GM18867 (cell line): ENCODE measurements around the gene TBX4.

Experiments used
- ATAC-seq: cut with Tn5 transposase; IDR thresholded peaks from one replicate; pipeline ENCODE4 v1.9.1; 2021; ENCODE audit warnings: mild to moderate bottlenecking, moderate library complexity; ENCODE audit not compliant: unreplicated experiment

The TBX4 gene

GRCh38 chr17:61453566-61454380, 1.6 kb downstream of the TBX4 start:
- no peak for ATAC-seq

DNA sequence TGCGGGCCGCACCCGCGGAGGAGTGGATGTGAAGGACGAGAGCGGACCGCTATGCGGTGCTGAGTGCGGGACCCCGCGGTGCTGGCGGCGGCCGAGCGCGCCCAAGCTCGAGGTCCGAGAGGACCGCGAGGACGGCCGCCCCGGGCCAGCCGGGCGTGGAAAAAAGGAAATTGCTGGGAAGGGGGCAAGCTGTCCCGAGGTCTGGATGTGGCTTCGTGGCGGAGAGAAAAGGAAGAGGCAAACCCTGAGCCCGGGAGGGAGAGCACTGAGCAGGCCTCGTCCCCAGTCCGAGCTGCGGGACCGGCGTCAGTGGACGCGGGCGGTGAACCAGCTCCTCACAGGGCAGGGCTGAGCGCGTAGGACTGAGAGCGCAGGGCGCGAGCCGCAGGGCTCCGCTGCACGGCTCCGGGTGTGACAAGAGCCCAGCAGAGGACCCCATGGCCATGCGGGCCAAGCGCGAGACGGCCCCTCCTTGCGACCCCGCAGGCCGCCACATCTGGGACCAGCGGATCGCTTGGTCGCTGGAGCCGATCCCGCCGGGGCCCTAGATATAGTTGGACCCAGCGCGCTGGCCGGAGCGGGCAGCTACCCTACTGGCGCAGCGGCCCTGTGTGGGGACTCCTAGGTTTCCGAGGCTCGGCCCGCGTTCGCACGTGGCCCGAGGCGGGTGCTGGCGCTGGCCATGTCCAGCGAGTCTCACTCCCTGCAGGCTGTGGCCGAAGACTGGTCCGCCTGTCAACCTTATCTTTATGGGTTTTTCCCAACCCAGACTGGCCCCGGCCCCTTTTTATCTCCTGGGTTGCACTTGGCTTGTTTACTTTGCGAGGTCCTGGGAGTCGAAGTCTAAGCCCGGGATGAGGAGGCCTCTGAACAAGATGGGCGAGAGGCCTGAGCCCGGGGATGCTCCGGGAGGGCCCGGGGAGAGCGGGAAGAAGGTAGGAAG, 2.4 kb downstream of the TBX4 start:
- no peak for ATAC-seq

- ATAC-seq: no peak
Observed at GRCh38 chr17:61455324-61456060, 3.3 kb downstream of the TBX4 start.

- ATAC-seq: no peak
Observed at GRCh38 chr17:61456061-61456681, 3.9 kb downstream of the TBX4 start.

DNA sequence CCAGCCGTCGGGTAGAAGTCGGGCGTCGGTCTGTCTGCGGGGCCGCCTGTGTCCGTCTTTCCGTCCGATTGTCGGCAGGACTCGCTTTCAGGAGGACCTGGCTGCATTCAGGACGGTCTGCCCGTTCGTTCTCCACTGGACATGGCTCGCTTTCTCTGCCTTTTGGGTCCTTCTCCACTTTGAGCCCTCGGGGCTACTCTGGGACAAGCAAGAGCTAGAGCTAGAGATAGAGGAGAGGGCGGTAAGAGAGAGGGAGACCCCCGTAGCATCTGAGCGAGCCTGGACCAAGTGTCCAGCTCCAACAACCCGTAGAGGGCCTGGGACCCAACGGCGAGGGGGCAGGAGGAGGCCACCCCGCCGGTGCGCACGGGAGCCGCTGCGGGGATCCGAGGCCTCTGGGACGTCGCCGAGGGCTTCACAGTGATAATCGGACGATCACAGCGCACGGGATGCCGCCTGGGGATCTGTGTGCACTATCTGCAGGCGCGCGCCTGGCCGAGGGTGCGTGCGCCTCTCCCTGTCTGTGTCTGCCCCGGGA, 4.5 kb downstream of the TBX4 start:
- no peak for ATAC-seq

DNA sequence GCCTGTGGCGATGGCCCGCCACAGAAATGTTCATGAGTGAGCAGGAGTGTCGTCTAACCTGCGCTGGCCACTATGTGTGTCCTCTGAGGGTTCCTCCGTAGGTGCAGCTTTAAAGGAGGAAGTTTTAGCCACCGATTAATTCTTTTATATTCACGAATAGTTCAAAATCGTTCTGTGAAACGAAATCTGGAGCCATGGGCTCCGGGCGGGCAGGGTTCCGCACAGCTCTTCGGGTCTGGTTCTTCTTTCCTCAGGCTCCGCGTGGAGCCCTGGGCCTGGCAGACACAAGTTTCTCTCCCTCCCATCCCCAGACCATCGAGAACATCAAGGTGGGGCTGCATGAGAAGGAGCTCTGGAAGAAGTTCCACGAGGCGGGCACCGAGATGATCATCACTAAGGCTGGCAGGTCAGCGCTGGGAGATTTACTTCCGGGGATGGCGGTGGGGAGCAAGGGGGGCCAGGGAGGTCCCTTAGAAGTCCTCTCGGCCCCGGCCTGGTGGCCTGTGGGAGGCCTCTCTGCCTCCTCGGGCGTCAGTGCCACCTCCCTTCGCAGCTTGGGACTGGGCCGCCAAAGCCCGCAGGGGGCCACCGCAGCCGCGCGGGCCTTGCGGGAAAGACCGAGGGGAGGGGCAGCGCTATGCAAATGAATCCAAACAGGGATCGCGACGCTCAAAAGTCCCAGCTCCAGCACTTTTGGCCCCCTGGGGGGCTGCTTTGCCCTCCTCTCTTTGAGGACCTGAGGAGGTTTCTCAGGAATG, 5.2 kb downstream of the TBX4 start:
- ATAC-seq: no peak

DNA sequence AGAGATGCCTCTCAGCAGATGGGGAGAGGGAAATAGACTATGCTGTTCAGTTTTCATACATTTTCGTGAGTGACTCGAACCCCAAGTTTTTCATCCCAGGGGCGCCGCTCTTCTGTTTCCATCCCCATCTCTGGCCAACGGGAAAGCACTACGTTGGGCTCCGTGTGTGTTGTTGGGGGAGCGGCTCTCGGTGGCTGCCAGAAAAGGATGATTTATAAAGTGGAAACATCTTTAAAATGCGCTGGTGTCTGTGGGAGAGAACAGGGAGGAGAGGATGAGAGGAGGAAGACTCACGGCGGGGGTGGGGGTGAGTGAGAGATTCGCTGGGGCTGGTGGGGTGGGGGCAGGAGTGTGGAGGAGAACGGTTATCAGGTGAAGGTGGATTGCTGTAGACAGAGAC, 5.8 kb downstream of the TBX4 start:
- no peak for ATAC-seq

DNA sequence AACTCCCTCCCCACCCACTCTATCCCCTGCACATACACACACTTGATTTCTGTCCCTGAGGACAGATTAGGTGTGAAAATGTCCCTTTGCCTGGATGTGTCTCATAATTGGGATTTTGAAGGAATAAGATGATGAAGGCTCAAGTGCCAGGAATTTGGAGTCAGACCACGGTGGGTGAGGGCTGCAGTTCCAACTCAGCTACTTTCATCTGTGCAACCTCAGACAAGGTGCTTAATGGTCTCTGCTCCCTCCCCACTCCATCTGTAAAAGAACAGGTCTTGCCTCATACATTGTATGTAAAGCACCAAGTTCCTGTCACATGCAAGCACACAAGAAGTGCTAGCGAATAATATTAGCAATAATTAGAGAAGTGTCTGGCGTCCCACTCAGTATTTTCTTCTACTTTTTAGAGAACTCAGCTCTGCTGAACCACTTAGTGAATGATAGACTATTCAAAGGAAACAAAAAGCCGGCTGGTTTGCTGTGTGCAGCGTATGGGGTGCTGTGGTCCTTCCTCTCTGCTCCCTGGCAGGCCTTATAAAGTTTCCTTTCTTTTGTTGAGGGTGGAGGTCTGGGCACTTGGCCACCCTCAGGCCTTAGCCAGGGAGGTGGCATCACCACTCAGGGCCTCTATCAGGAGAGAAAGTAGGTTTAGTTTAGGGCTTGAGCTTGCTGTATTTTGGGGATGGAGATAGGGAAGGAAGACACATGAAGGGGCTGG, 6.4 kb downstream of the TBX4 start:
- ATAC-seq: no peak

DNA sequence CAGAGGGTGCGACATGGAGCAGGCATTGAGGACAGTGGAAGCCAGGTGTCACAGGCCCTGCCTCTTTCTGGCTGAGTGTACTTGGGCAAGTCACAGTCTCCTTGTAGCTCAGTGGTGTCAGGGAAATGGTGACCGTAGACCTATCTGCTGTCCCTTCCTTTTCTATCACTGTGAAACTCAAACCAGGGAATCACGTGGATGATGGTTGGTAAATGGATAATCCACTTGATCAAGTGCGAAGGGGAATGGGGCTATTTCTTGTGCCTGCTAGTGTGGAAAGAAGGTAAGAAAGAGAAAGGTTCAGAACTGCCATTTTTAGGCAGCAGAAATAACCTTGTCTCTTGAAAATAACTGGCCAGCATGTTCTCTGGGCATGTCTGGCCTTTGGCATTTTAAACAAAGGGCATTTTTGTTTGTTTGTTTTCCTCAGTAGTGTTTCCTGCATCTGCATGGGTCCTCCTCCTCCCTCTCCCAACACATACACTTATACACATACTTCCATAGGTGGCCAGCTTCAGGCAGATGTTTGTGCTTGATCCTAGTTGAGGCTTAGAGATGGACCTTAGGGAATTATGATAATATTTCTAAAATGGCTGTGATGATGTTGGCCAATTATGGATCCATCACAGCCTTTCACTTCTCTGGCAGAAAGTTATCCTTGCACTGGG, 7.1 kb downstream of the TBX4 start:
- no peak for ATAC-seq

- no peak for ATAC-seq
Observed at GRCh38 chr17:61459939-61460718, 7.9 kb downstream of the TBX4 start.

GRCh38 chr17:61460796-61461585, 8.8 kb downstream of the TBX4 start:
- ATAC-seq: no peak

GRCh38 chr17:61461586-61461966, 9.4 kb downstream of the TBX4 start:
- no peak for ATAC-seq

DNA sequence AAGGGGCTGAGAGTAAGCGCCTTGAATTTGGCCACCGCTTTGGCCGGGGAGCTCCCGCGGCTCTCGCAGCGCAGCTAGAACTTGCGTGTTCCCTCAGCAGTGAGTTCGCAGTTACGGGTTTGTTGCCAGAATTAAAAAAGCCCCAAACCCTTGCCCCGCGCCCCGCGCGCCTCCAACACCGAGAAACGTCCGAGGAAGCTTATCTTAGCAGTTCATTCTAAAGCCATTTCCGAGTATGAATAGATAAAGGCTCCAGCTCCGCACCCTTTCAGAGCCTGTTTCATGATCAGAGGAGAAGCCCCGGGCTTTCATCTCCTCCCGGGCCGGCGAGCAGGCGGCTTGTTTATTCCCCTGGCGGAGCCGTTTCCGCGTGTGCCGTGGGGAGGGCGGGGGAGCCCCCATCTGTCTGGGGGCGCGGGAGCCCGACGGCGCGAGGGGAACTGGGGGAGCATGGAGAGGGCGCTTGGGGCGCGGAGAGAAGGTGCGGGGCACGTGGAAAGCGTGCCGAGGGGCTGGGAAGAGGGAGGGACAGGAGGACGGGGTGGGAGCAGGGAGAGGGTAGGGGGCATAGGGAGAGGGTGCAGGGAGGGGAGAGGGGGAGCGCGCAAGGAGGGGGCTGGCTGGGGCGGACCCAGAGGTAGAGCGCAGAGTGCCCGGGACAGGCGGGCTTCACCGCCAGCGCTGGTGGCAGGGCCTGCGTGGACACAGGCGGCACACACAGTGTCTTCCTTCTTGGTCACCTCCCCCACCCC, 9.9 kb downstream of the TBX4 start:
- ATAC-seq: no peak

- no peak for ATAC-seq
Observed at GRCh38 chr17:61462719-61463315, 10.6 kb downstream of the TBX4 start.

- no peak for ATAC-seq
Observed at GRCh38 chr17:61463316-61464129, 11.3 kb downstream of the TBX4 start.
